SKM-1 treated with dmso at 0.1 percent for 144 hours (cell line): ENCODE data around the gene TMIGD2.
A peak's percentile ranks its signal among the peaks of the same experiment; 100 is the strongest.
"Not testable (repeated sequence)": the region's sequence is repeated elsewhere in the genome, so short reads cannot be mapped to it uniquely, and the experiment has no call there.

Source experiments
- DNase-seq: peaks from one replicate; lab custom pipeline; 2025; ENCODE audit not compliant: unreplicated experiment; lab: John Stamatoyannopoulos, UW

The TMIGD2 gene, protein sequence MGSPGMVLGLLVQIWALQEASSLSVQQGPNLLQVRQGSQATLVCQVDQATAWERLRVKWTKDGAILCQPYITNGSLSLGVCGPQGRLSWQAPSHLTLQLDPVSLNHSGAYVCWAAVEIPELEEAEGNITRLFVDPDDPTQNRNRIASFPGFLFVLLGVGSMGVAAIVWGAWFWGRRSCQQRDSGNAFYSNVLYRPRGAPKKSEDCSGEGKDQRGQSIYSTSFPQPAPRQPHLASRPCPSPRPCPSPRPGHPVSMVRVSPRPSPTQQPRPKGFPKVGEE

GRCh38 chr19:4302243-4302640, at the start of gene TMIGD2:
Gene TMIGD2, minus strand, starts transcription at chr19:4302389. Its CDS starts 4 bp downstream, at chr19:4302385.
- DNase-seq: no peak

- no peak for DNase-seq
These were observed 48.5 kb upstream of the TMIGD2 start for GRCh38 chr19:4350726-4351125.

DNA sequence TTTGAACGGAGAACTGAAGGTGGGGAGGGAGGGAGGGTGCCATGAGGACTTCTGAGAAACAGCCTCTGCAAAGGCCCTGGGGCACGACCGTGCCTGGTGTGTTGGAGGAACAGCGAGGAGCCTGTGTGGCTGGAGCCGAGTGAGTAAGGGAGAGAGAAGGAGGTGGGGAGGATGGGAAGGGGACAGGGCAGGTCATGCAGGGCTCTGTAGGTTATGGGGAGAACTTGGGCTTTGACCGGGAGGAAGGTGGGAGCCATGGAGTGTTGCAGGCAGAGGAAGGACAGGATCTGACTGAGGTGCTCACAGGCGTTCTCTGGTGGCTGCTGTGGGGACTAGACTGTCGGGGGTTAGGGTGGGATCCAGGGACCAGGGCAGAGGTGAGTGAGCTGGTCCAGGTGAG, 47.9 kb upstream of the TMIGD2 start:
- no peak for DNase-seq

DNA sequence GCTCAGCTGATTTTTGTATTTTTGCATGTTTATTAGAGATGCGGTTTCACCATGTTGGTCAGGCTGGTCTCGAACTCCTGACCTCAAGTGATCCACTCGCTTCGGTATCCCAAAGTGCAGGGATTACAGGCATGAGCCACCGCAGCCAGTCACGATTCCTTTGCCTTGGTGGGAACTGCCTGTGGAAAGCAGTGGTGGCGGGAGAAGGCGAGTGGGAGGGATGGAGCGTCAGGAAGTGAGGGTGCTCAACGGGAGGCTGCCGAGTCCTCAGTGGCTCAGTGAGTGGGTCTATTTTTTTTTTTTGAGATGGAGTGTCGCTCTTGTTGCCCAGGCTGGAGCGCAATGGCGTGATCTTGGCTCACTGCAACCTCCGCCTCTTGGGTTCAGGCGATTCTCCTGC, 47.0 kb upstream of the TMIGD2 start:
- not testable (repeated sequence) for DNase-seq

DNA sequence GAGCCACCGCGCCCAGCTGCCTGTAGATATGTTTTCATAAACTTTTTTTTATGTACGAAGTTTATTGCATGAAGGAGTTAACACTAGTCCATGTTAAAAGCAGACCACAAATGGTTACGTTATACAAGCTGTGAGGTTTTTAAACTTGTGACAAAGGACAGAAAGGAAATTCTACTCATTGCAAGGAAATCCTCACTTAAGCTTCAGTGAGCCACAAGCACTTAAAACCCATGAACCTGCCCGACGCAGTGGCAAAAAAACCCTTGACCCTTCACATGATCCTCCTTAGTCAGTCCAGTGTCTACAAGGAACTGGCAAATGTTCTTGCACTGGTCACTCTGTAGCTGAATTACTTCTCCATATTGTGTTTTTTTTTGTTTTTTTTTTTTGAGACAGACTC, 45.3 kb upstream of the TMIGD2 start:
- DNase-seq: no peak

DNA sequence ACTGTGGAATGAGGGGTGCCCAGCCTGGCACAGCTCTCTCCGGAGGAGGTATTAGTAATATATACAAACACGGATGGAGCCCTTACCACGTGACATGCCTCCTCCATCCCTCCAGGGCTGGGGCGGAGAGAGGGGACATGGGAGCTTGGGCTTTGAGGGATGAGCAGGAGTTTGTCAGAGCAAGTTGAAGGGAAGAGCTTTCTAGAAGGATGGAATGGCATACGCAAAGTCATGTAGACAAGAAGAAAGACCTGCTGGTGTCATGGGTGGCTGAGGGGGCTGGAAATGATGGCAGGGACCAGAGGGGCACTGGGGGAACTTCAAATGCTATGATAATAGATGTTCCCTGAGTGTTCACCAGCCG, 43.8 kb upstream of the TMIGD2 start:
- DNase-seq: no peak

DNA sequence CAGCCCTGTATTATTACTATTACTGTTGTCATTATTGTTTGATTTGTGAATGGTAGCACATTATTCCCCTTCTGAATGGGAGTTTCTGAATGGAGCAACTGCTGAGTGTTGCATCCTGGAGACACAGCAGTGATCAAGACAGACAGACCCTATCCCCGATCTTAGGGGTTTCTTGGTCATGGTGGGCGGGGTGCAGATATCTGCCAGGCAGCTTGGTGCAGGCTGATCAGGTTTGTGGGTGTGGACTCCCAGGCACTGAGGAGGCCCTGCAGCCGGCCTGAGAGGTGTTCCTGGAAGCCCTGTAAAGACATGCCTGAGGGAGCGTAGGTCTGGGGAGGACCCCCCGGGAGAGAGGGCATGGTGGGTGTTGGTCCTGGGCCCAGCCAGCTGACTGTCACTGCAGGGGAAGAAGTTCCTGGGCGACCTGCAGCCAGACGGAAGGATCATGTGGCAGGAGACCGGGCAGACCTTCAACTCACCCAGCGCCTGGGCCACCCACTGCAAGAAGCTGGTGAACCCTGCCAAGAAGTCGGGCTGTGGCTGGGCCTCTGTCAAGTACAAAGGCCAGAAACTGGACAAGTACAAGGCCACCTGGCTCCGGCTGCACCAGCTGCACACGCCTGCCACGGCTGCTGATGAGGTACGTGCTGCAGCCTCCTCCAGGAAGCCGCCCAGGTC, 43.3 kb upstream of the TMIGD2 start:
- no peak for DNase-seq

GRCh38 chr19:4343370-4344307, 41.5 kb upstream of the TMIGD2 start, which contains the start of gene MPND:
Gene MPND, plus strand, starts transcription at chr19:4343562. Its CDS starts 32 bp downstream, at chr19:4343594.
- DNase-seq: peak; percentile 79

DNA sequence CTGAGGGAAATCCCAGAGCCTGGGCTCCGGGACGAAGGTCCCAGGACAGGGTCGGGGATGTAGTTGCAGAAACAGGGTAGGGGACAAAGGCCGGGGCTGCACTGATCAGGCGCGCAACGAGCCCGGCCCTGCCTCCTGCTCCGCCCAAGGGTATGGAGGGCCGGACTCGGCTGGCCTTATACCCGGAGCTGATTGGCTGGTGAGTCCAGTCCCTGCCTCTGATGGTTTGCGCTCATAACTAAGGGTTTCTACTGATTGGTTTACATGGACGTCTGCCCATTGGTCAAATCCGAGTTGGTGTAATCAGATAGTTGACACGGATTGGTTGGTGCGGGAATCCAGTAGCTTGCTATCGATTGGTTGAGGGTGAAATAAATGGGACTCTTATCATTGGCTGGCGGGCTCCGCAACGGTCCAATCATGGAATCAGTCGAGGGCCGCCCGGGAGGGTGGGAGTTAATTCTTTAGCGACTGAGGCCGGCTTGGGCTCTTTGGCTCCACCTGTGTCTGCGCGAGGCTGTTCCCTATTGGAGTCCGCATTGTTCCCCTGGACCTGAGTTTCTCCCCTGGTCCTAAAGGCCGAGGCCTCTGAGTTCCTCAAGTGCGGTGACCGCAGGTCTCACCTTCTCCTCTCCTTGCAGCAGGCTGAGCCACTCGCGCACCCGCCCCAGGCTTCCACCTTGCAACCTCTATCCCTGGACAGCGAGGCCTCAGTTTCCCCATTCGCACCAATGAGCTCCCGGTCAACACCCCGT, 40.6 kb upstream of the TMIGD2 start:
- DNase-seq: peak; percentile 99

GRCh38 chr19:4342314-4342614, 40.1 kb upstream of the TMIGD2 start:
- no peak for DNase-seq

- DNase-seq: no peak
These were observed 36.5 kb upstream of the TMIGD2 start, which contains the start of gene STAP2 for GRCh38 chr19:4338441-4339355. Gene STAP2, minus strand, starts transcription at chr19:4338827. Its CDS starts 74 bp downstream, at chr19:4338753.

GRCh38 chr19:4337906-4338440, 35.8 kb upstream of the TMIGD2 start:
- DNase-seq: no peak

DNA sequence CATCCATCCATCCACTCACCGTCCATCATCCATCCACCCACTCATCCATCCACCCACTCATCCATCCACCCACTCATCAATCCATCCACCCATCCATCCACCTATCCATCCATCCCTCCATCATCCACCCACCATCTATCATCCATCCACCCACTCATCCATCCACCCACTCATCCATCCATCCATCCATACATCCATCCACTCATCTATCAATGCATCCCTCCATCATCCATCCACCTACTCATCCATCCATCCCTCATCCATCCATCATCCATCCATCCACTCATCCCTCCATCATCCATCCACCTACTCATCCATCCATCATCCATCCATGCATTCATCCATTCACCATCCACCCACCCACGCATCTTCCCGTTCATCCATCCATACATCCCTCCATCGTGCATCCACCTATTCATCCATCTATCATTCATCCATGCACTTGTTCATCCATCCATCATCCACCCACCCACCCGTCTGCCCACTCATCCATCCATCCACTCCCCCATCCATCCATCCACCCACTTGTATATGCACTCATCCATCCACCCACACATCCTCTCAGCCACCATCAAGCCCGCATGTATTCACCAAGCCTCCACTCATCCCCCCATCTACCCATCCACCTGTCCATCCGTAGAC, 32.9 kb upstream of the TMIGD2 start:
- DNase-seq: no peak

DNA sequence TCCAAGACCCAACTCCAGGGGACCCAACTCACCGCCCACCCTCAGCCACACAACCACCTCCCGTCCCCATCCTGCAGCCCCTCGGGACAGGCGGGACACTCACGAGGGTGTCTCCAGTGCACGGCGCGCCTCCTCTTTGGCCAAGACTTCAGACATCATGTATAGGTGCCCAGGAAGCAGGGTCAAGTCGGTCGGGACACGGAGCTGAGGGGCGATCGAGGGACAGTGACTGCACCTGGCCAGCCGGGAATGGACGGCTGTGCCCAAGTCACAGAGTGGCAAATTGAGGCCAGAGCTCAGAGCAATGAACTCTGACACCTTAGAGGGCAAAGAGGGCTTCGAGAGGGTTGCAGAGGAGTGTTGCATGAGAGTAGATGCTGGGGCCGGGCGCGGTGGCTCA, 27.7 kb upstream of the TMIGD2 start:
- no peak for DNase-seq

DNA sequence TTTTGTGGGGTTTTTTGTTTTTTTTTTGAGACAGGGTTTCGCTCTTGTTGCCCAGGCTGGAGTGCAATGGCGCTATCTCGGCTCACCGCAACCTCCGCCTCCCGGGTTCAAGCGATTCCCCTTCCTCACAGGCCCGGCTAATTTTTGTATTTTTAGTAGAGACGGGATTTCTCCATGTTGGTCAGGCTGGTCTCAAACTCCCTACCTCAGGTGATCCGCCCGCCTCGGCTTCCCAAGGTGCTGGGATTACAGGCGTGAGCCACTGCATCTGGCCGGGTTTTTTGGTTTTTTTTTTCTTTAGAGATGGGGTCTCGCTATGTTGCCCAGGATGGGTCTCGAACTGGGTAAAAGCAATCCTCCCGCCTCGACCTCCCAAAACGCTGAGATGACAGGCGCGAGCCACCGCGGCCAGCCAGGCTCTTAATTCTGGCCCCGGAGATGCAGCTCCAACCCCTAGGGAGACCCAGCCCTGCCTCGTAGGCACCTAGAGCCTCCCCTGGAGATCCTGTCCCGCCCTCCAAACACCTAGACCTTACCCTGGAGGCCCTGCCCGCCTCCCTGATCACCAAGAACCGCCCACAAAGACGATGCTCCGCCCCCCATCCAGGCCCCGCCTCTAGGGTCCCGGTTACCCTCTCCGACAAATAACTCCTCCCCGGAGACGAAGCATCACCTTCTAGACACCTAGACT, 26.9 kb upstream of the TMIGD2 start:
- DNase-seq: not testable (repeated sequence)

GRCh38 chr19:4328243-4328990, 26.2 kb upstream of the TMIGD2 start:
- DNase-seq: peak; percentile 97

DNA sequence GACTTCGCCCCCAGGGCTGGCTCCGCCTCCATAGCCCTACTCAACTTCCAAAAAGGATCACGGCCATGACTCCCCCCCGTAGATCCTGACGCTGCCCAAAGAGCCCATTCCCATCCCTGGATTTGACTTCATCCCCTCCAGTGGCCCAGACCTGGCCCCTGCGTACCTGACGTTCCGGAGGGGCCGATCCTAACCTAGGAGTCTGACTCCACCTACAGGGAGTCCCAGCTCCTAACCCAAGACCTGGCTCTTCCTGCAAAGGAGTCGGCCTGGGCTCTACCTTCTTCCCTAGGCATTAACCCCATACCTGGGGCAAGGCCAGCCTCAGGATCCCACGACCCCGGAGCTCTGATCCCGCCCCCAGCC, 25.7 kb upstream of the TMIGD2 start:
- no peak for DNase-seq
